K562 (cell line): ENCODE results near the gene LAG3. TPM values are rescaled to one million over a fixed set of nuclear protein-coding genes. Genes with fewer than 3 reads are reported as not detected.

Source experiments
- AFF4 ChIP-seq: sonication (generic); formaldehyde crosslinking; IDR thresholded peaks from 2 replicates; pipeline ENCODE4 v1.8.0; 2023; ENCODE audit warnings: mild to moderate bottlenecking, missing genetic modification reagents
- ATF2 ChIP-seq: sonication (generic); formaldehyde crosslinking; IDR thresholded peaks from 2 replicates; pipeline ENCODE4 v1.8.1; 2022; ENCODE audit warnings: missing genetic modification reagents
- ATF3 ChIP-seq, 2 experiments: fragments of 450-650 bp in 1 of 2; sonication (generic) in 1 of 2; formaldehyde crosslinking in 1 of 2; IDR thresholded peaks in 1 of 2; conservative IDR thresholded peaks in 1 of 2; 2 replicates each; pipeline versions ENCODE4 v1.6.1 to v1.8.1; 2016 to 2023; ENCODE audit warnings: mild to moderate bottlenecking in 2 of 2, moderate library complexity in 2 of 2, inconsistent platforms in 1 of 2, missing genetic modification reagents in 1 of 2
- CBFA2T2 ChIP-seq: fragments of 450-650 bp; conservative IDR thresholded peaks from 2 replicates; pipeline ENCODE4 v1.6.1; 2017; ENCODE audit warnings: mild to moderate bottlenecking
- CBFA2T3 ChIP-seq: fragments of 450-650 bp; IDR thresholded peaks from 2 replicates; pipeline ENCODE4 v1.6.1; 2017
- CHD1 ChIP-seq: fragments of 200-600 bp; sonication (generic); IDR thresholded peaks from one replicate; pipeline ENCODE4 v1.6.1; 2012; ENCODE audit warnings: mild to moderate bottlenecking, moderate library complexity, low read length, inconsistent platforms
- EP300 ChIP-seq: IDR thresholded peaks from 2 replicates; pipeline ENCODE4 v1.6.1; 2012; ENCODE audit warnings: low read length, improper control_type of control experiment
- HNRNPUL1 ChIP-seq: fragments of 200-400 bp; formaldehyde crosslinking; IDR thresholded peaks from 2 replicates; pipeline ENCODE4 v1.6.1; 2017; ENCODE audit warnings: low read length
- NBN ChIP-seq: fragments of 450-650 bp; IDR thresholded peaks from 2 replicates; pipeline ENCODE4 v1.6.1; 2016; ENCODE audit warnings: low read depth, mild to moderate bottlenecking
- NCOA2 ChIP-seq, 2 experiments: fragments of 450-650 bp; IDR thresholded peaks; 2 replicates each; pipeline ENCODE4 v1.6.1; 2018; ENCODE audit warnings: mild to moderate bottlenecking in 2 of 2, moderate library complexity in 1 of 2; ENCODE audit not compliant: partially characterized antibody in 2 of 2
- NCOR1 ChIP-seq: fragments of 450-650 bp; IDR thresholded peaks from 2 replicates; pipeline ENCODE4 v1.6.1; 2016; ENCODE audit warnings: mild to moderate bottlenecking, moderate library complexity
- NFATC3 ChIP-seq: fragments of 450-650 bp; IDR thresholded peaks from 2 replicates; pipeline ENCODE4 v1.6.1; 2017; ENCODE audit warnings: mild to moderate bottlenecking
- NRF1 ChIP-seq, 2 experiments: fragments of 450-650 bp; IDR thresholded peaks in 1 of 2; conservative IDR thresholded peaks in 1 of 2; 2 replicates each; pipeline ENCODE4 v1.6.1; 2014; ENCODE audit warnings: mild to moderate bottlenecking in 2 of 2
- PHF8 ChIP-seq: fragments of 200-600 bp; sonication (generic); IDR thresholded peaks from 2 replicates; pipeline ENCODE4 v1.6.1; 2012; ENCODE audit warnings: mixed run types, mild to moderate bottlenecking, inconsistent platforms, low read length, moderate library complexity, borderline replicate concordance
- PHTF2 ChIP-seq: fragments of 250-450 bp; sonication (Bioruptor Pico); IDR thresholded peaks from 2 replicates; pipeline ENCODE4 v1.5.0; 2021; ENCODE audit warnings: mild to moderate bottlenecking
- SRSF1 ChIP-seq: fragments of 200-400 bp; formaldehyde crosslinking; IDR thresholded peaks from 2 replicates; pipeline ENCODE4 v1.6.1; 2017; ENCODE audit warnings: mild to moderate bottlenecking, low read depth, low read length, moderate library complexity
- SRSF3 ChIP-seq: fragments of 200-400 bp; formaldehyde crosslinking; IDR thresholded peaks from 2 replicates; pipeline ENCODE4 v1.6.1; 2016; ENCODE audit warnings: mild to moderate bottlenecking, low read length, moderate library complexity; ENCODE audit not compliant: insufficient read depth
- TAL1 ChIP-seq: fragments of 450-650 bp; IDR thresholded peaks from 2 replicates; pipeline ENCODE4 v1.6.1; 2016; ENCODE audit warnings: mild to moderate bottlenecking
- THRA ChIP-seq: fragments of 450-650 bp; IDR thresholded peaks from 2 replicates; pipeline ENCODE4 v1.6.1; 2017; ENCODE audit warnings: mild to moderate bottlenecking, moderate library complexity
- U2AF2 ChIP-seq: fragments of 200-400 bp; formaldehyde crosslinking; optimal IDR thresholded peaks from 2 replicates; pipeline ENCODE3; 2017; ENCODE audit warnings: low read depth, mild to moderate bottlenecking, low read length
- WHSC1 ChIP-seq: IDR thresholded peaks from one replicate; pipeline ENCODE4 v1.6.1; 2012; ENCODE audit warnings: low read length, control low read depth, inconsistent platforms
- ZC3H4 ChIP-seq: sonication (generic); formaldehyde crosslinking; IDR thresholded peaks from 2 replicates; pipeline ENCODE4 v1.9.0; 2021; ENCODE audit warnings: missing genetic modification reagents, borderline replicate concordance
- ZNF644 ChIP-seq: fragments of 200-800 bp; sonication (Bioruptor generic); IDR thresholded peaks from 2 replicates; pipeline ENCODE4 v1.6.1; 2016; ENCODE audit warnings: low read depth, missing genetic modification characterization, missing compliant biosample characterization
- polyA plus RNA-seq, 8 experiments: library from polyadenylated mRNA; depleted of rRNA in 4 of 8; stranded (reverse) in 5 of 8; unstranded in 3 of 8; fragments of >200 nt; fragmentation: Nextera tagmentation in 2 of 8; fragmentation: Illumina TruSeq in 1 of 8; extraction: Ambion mirVana in 2 of 8; extraction: Trizol in 1 of 8; gene quantifications; 2 replicates each; pipeline versions ENCODE4 v1.2.1 to v1.2.3, GENCODE V29; 2011 to 2014; ENCODE audit warnings: inconsistent platforms in 1 of 8, missing spikeins in 1 of 8
- total RNA-seq, 7 experiments: library from RNA; depleted of rRNA in 6 of 7; stranded (reverse); fragments of >200 nt in 6 of 7; fragmentation: Illumina TruSeq in 2 of 7; extraction: Trizol in 2 of 7; gene quantifications; 2 replicates each; pipeline versions ENCODE4 v1.2.1 to v1.2.3, GENCODE V29; 2011 to 2021; ENCODE audit warnings: low replicate concordance in 1 of 7

The LAG3 gene
- total and polyA plus RNA-seq, 9 of the 15 experiments (the other 6 are each of a cell fraction or from before 2014, with no cell fraction given) = 0.07 to 0.66 (median 0.09) TPM; not detected in 1

GRCh38 chr12:6722863-6723262, 49.5 kb upstream of the LAG3 start (continued):
- TF ChIP-seq THRA (no peak), NBN (no peak), SRSF1 (no peak), NCOR1 (peak; percentile 71), WHSC1 (no peak), SRSF3 (no peak), U2AF2 (no peak), TAL1 (peak; percentile 69), EP300 (peak; percentile 59; the same call in 1 of the 2 replicates), NRF1 (conservative IDR thresholded peaks at IDR 0.05 in 1 of 2, IDR thresholded peaks at IDR 0.05 in 1 of 2) (no peak), ATF3 (IDR thresholded peaks at IDR 0.05) (peak; percentile 20; the same call in 1 of the 2 replicates), ATF3 (CRISPR knock-in tag; conservative IDR thresholded peaks at IDR 0.05) (no peak), PHF8 (no peak), NCOA2 (IDR thresholded peaks at IDR 0.05; ENCODE audit: partially characterized antibody in 2 of 2) (no peak), AFF4 (CRISPR knock-in tag) (no peak), CBFA2T2 (peak; percentile 48), CHD1 (no peak), ZC3H4 (CRISPR knock-in tag) (no peak), PHTF2 (no peak), HNRNPUL1 (no peak), NFATC3 (0 out of 2 replicates have a peak, but pooled peaks have one; percentile 62), ZNF644 (0 out of 2 replicates have a peak, but pooled peaks have one; percentile 29), CBFA2T3 (peak; percentile 78), ATF2 (CRISPR knock-in tag) (no peak)
- TF ChIP-seq, all 486 proteins: peak for 30
